ENCODE measurements around the gene PSMD1.

The PSMD1 gene

DNA sequence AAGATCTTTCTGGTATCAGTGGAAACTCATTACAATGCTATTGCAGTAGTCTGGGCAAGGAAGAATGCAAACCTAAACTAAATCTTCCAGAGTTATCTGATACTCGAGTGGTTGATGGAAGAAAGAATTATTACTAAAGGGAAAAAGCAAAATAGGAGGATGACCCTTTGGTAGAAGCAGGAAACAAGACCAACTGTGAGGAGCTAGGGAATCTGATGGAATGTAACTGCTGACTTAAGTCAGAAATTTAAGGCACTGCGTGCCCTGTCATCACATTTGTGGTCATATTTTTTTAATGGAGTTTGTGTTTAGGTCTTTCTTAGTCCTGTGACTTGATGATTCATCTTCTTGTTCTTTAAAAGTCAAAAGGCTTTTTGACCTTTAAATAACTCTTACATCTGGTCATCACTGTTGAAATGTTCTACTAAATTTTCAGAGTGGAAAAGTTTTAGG lies 105.2 kb downstream of the PSMD1 start:
- DNase-seq: no peak
- Histone ChIP-seq H2BK5ac (ENCODE audit: low read length) (no peak overlapping the region), H3K27me3 (ENCODE audit: insufficient read depth, low read length, poor library complexity) (no peaks in the 10 kb centered on the region), H2AK5ac (ENCODE audit: low read length) (no peak overlapping the region), H3K18ac (ENCODE audit: low read length) (no peak overlapping the region), H3K4me2 (ENCODE audit: low read length) (no peak overlapping the region), H3K9ac (ENCODE audit: low read length) (no peak overlapping the region), H4K8ac (ENCODE audit: low read depth, low read length) (no peak overlapping the region), H3K4ac (ENCODE audit: low read depth, low read length) (no peak overlapping the region), H3K4me1 (ENCODE audit: control insufficient read depth, low read depth, low read length) (no peaks in the 10 kb centered on the region), H3K36me3 (ENCODE audit: control insufficient read depth, insufficient read depth, low read length) (no peaks in the 10 kb centered on the region), H3K23ac (ENCODE audit: low read length) (no peak overlapping the region), H3K79me1 (ENCODE audit: low read length) (no peaks in the 10 kb centered on the region), H3K4me3 (ENCODE audit: low read length) (no peak overlapping the region), H3K56ac (ENCODE audit: low read length) (no peak overlapping the region), H2BK15ac (replicated peaks; ENCODE audit: low read depth) (no peak overlapping the region), H3K79me2 (ENCODE audit: control insufficient read depth, insufficient read depth, low read length) (no peaks in the 10 kb centered on the region), H2BK120ac (ENCODE audit: low read depth, low read length) (no peak overlapping the region), H4K5ac (ENCODE audit: low read length) (no peak overlapping the region), H3K27ac (ENCODE audit: low read depth, low read length) (no peak overlapping the region)
- no CpG with 5 or more reads among the region's 2 CpGs for WGBS (ENCODE audit: extremely low coverage, insufficient coverage, low lambda C conversion rate)

DNA sequence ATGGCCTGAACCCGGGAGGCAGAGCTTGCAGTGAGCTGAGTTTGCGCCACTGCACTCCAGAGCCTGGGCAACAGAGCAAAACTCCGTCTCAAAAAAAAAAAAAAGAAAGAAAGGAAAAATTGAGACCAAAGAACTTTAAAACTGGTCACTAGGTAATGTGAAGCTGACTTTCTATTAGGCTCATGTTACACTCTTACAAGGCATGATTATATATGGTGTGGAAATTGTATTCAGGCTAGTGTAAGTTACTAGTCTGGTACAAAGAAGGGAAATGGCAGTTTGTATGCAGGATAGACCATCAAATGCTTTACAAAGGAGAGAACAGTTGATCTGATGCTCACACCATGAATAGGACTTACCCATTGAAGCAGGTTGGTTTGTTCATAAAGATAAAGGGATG lies 106.3 kb downstream of the PSMD1 start:
- Histone ChIP-seq H2BK15ac (replicated peaks; ENCODE audit: low read depth) (no peak overlapping the region), H3K9ac (ENCODE audit: low read length) (no peak overlapping the region), H3K18ac (ENCODE audit: low read length) (no peak overlapping the region)

DNA sequence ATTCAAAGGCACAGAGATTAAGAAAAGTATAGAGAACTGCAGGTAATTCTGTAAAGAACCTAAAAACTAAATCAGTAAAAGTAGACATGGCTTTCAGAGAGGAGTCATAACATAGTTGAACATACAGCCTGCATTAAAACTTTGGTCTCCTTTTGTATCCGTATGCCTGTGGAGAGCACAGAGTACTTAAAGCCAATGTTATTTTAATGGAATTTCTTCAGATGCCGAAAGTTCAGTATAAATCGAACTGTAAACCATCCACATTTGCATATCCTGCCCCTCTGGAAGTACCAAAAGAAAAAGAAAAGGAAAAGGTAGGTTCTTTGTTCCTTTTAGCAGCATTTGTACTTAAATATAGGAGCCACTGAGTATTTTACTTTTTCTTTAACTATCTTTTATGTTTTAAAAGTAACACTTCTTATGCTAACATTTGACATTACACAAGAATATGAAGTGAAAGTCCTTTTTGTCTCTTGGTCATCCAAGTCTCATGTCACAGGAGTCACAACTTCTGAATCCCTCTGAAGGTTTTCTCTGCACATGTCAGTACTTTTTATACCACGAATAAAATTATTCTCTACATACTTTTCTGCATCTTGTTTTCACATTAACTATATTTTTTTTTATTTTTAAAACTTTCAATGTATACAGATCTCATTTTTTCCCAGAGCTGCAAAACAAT lies 106.9 kb downstream of the PSMD1 start:
- H3K79me1 ChIP-seq (ENCODE audit: low read length): no peaks in the 10 kb centered on the region
- H2BK5ac ChIP-seq (ENCODE audit: low read length): no peak overlapping the region
- DNase-seq: no peak
- no peak overlapping the region for H2AK5ac ChIP-seq (ENCODE audit: low read length)
- H2BK15ac ChIP-seq (replicated peaks; ENCODE audit: low read depth): no peak overlapping the region
- 100% methylated on average over 1 of the region's 4 CpGs for WGBS (ENCODE audit: extremely low coverage, insufficient coverage, low lambda C conversion rate)
- no peak overlapping the region for H2BK120ac ChIP-seq (ENCODE audit: low read depth, low read length)
- H3K56ac ChIP-seq (ENCODE audit: low read length): no peak overlapping the region
- H3K36me3 ChIP-seq (ENCODE audit: control insufficient read depth, insufficient read depth, low read length): peaks cover 2% of the 10 kb centered on the region
- H3K27me3 ChIP-seq (ENCODE audit: insufficient read depth, low read length, poor library complexity): no peaks in the 10 kb centered on the region
- no peak overlapping the region for H4K5ac ChIP-seq (ENCODE audit: low read length)
- no peak overlapping the region for H3K9ac ChIP-seq (ENCODE audit: low read length)
- no peak overlapping the region for H3K4me3 ChIP-seq (ENCODE audit: low read length)
- H3K27ac ChIP-seq (ENCODE audit: low read depth, low read length): no peak overlapping the region
- no peak overlapping the region for H3K23ac ChIP-seq (ENCODE audit: low read length)
- H3K4me1 ChIP-seq (ENCODE audit: control insufficient read depth, low read depth, low read length): no peaks in the 10 kb centered on the region
- no peak overlapping the region for H3K18ac ChIP-seq (ENCODE audit: low read length)
- no peak overlapping the region for H3K4me2 ChIP-seq (ENCODE audit: low read length)
- no peak overlapping the region for H3K4ac ChIP-seq (ENCODE audit: low read depth, low read length)
- no peaks in the 10 kb centered on the region for H3K79me2 ChIP-seq (ENCODE audit: control insufficient read depth, insufficient read depth, low read length)
- no peak overlapping the region for H4K8ac ChIP-seq (ENCODE audit: low read depth, low read length)

More for the DNA sequence above, 106.3 kb downstream of the PSMD1 start:
- Histone ChIP-seq H3K4ac (ENCODE audit: low read depth, low read length) (no peak overlapping the region), H3K27ac (ENCODE audit: low read depth, low read length) (no peak overlapping the region), H3K79me1 (ENCODE audit: low read length) (no peaks in the 10 kb centered on the region), H2BK120ac (ENCODE audit: low read depth, low read length) (no peak overlapping the region), H4K8ac (ENCODE audit: low read depth, low read length) (no peak overlapping the region), H2AK5ac (ENCODE audit: low read length) (no peak overlapping the region), H2BK5ac (ENCODE audit: low read length) (no peak overlapping the region), H3K79me2 (ENCODE audit: control insufficient read depth, insufficient read depth, low read length) (no peaks in the 10 kb centered on the region), H4K5ac (ENCODE audit: low read length) (no peak overlapping the region), H3K23ac (ENCODE audit: low read length) (no peak overlapping the region), H3K27me3 (ENCODE audit: insufficient read depth, low read length, poor library complexity) (no peaks in the 10 kb centered on the region), H3K36me3 (ENCODE audit: control insufficient read depth, insufficient read depth, low read length) (peaks cover 2% of the 10 kb centered on the region), H3K56ac (ENCODE audit: low read length) (no peak overlapping the region), H3K4me3 (ENCODE audit: low read length) (no peak overlapping the region), H3K4me1 (ENCODE audit: control insufficient read depth, low read depth, low read length) (no peaks in the 10 kb centered on the region), H3K4me2 (ENCODE audit: low read length) (no peak overlapping the region)
- WGBS (ENCODE audit: extremely low coverage, insufficient coverage, low lambda C conversion rate): no CpG with 5 or more reads among the region's 3 CpGs
- DNase-seq: no peak

DNA sequence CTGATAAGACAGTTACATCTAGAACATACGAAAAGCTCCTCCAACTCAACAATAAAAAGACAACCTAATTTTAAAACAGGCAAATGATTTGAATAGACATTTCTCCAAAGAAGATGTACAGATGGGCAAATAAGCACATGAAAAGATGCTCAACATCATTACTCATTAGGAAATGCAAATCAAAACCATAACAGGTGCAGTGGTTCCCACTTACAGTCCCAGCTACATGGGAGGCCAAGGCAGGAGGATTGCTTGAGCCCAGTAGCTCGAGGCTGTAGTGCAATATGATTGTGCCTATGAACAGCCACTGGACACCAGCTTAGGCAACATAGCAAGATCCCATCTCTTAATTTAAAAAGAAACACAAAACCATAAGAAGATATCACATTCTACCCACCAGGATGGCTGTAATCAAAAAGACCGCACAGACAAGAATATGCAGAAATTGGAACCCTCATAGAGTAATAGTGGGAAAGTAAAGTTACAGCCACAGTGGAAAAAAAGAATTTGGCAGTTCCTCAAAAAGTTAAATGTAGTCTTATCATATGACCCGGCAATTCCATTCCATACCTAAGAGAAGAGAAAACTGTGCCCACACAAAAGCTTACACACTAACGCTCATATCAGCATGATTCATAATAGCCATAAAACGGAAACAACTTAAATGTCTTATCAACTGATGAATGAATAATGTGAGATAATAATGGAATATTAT lies 111.2 kb downstream of the PSMD1 start:
- H3K18ac ChIP-seq (ENCODE audit: low read length): no peak overlapping the region
- no peaks in the 10 kb centered on the region for H3K27me3 ChIP-seq (ENCODE audit: insufficient read depth, low read length, poor library complexity)
- no peak overlapping the region for H3K9ac ChIP-seq (ENCODE audit: low read length)
- H3K79me2 ChIP-seq (ENCODE audit: control insufficient read depth, insufficient read depth, low read length): no peaks in the 10 kb centered on the region
- H2BK15ac ChIP-seq (replicated peaks; ENCODE audit: low read depth): no peak overlapping the region
- no peak overlapping the region for H2AK5ac ChIP-seq (ENCODE audit: low read length)
- H3K56ac ChIP-seq (ENCODE audit: low read length): no peak overlapping the region
- no peak overlapping the region for H4K5ac ChIP-seq (ENCODE audit: low read length)
- H3K4ac ChIP-seq (ENCODE audit: low read depth, low read length): no peak overlapping the region
- H2BK5ac ChIP-seq (ENCODE audit: low read length): no peak overlapping the region
- H4K8ac ChIP-seq (ENCODE audit: low read depth, low read length): no peak overlapping the region
- no peak overlapping the region for H3K27ac ChIP-seq (ENCODE audit: low read depth, low read length)
- no peak overlapping the region for H3K4me2 ChIP-seq (ENCODE audit: low read length)
- H3K36me3 ChIP-seq (ENCODE audit: control insufficient read depth, insufficient read depth, low read length): peaks cover 5% of the 10 kb centered on the region
- H3K4me3 ChIP-seq (ENCODE audit: low read length): no peak overlapping the region
- H3K4me1 ChIP-seq (ENCODE audit: control insufficient read depth, low read depth, low read length): no peaks in the 10 kb centered on the region
- no peaks in the 10 kb centered on the region for H3K79me1 ChIP-seq (ENCODE audit: low read length)
- DNase-seq: no peak
- no CpG with 5 or more reads among the region's 6 CpGs for WGBS (ENCODE audit: extremely low coverage, insufficient coverage, low lambda C conversion rate)
- H2BK120ac ChIP-seq (ENCODE audit: low read depth, low read length): no peak overlapping the region
- no peak overlapping the region for H3K23ac ChIP-seq (ENCODE audit: low read length)

DNA sequence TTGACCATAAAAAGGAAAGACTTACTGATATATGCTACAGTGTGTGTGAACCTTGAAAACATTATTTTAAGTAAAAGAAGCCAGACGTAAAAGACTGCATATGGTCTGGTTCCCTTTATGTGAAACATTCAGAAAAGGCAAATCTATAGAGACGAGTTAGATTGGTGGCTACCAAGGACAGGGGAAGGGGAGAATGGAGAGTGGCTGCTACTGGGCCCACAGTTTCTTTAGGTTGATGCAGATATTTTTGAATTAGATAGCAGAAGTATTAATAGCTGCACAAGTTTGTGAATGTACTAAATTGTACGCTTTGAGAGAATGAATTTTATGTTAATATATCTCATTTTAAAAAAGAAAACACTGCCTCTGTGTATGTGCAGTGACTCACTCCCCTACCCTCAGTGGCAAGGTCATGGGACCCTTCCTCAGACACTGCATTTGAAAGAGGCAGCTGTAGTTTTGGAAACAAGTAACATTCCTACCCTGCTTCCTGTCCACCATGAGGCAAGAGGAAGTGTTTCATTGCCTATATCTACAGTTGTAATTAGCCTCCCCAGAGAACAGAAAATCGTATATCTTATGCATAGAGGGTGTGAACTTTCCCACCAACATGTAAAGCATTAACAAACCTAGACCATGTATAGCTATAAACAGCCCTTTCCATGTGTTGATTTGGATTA lies 111.9 kb downstream of the PSMD1 start:
- no peak overlapping the region for H2BK120ac ChIP-seq (ENCODE audit: low read depth, low read length)
- H3K4me2 ChIP-seq (ENCODE audit: low read length): no peak overlapping the region
- H3K79me1 ChIP-seq (ENCODE audit: low read length): no peaks in the 10 kb centered on the region
- H3K4me1 ChIP-seq (ENCODE audit: control insufficient read depth, low read depth, low read length): no peaks in the 10 kb centered on the region
- H3K23ac ChIP-seq (ENCODE audit: low read length): no peak overlapping the region
- H3K36me3 ChIP-seq (ENCODE audit: control insufficient read depth, insufficient read depth, low read length): peaks cover 5% of the 10 kb centered on the region
- no CpG with 5 or more reads among the region's 4 CpGs for WGBS (ENCODE audit: extremely low coverage, insufficient coverage, low lambda C conversion rate)
- no peak overlapping the region for H3K18ac ChIP-seq (ENCODE audit: low read length)
- no peak overlapping the region for H3K9ac ChIP-seq (ENCODE audit: low read length)
- no peak overlapping the region for H3K4ac ChIP-seq (ENCODE audit: low read depth, low read length)
- H3K27ac ChIP-seq (ENCODE audit: low read depth, low read length): no peak overlapping the region
- no peak overlapping the region for H4K8ac ChIP-seq (ENCODE audit: low read depth, low read length)
- no peak overlapping the region for H2BK15ac ChIP-seq (replicated peaks; ENCODE audit: low read depth)
- no peak overlapping the region for H3K56ac ChIP-seq (ENCODE audit: low read length)
- no peak overlapping the region for H2AK5ac ChIP-seq (ENCODE audit: low read length)
- DNase-seq: no peak
- no peaks in the 10 kb centered on the region for H3K79me2 ChIP-seq (ENCODE audit: control insufficient read depth, insufficient read depth, low read length)
- H3K27me3 ChIP-seq (ENCODE audit: insufficient read depth, low read length, poor library complexity): no peaks in the 10 kb centered on the region
- H4K5ac ChIP-seq (ENCODE audit: low read length): no peak overlapping the region
- no peak overlapping the region for H2BK5ac ChIP-seq (ENCODE audit: low read length)
- no peak overlapping the region for H3K4me3 ChIP-seq (ENCODE audit: low read length)
